Measurements from ENCODE around the gene CNNM2. TPM values are rescaled to one million over a fixed set of nuclear protein-coding genes. Genes with fewer than 3 reads are reported as not detected.

CNNM2 gene
- total RNA-seq = 1 to 10 TPM; 6.6 to 7.4 TPM

DNA sequence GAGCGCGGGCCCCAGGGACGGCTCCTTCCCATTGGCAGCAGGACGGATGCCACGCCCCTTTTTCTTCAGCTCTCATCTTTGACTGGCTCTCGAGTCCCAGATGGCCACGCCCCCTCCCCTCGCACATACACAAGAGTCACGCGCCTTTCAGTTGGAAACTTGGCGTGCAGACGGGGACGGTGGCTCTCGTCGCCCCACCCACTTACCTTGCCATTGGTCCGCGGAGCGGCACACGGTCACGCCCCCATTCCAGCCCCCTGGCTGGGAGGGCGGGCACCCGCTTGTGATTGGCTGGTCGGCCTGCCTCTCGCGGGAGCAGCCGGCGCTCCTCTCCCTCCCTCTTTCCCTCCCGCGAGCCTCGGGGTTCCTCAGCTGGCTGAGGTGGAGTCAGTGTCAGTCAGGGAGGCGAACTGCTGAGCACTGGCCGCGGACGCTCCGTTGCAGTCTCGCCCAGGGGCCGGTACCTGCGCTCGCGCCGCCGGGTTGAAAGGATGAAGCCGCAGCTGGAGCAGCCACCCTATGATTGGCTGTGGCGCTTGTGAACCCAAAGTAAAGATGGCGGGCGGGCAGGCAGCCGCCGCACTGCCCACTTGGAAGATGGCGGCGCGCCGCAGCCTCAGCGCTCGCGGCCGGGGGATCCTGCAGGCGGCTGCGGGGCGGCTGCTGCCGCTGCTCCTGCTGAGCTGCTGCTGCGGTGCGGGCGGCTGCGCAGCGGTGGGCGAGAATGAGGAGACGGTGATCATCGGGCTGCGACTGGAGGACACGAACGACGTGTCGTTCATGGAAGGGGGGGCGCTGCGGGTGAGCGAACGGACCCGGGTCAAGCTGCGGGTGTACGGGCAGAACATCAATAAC lies at the start of gene CNNM2:
Gene CNNM2 (plus strand): TSS at position 333 of the 855 bp plus-strand sequence. CDS start 187 bp downstream, at position 520.
- H3K4me3 Mint-ChIP-seq = peak within 1 kb of the TSS; percentile 92
- peak; percentile 94 for ATAC-seq (replicated peaks)
- H3K9me3 Mint-ChIP-seq = no peaks in the 10 kb centered on the region
- H3K27me3 Mint-ChIP-seq = peaks cover 8% of the 10 kb centered on the region
- no peaks in the 10 kb centered on the region for H3K36me3 Mint-ChIP-seq (ENCODE audit: low read depth)
- peaks cover 29% of the 10 kb centered on the region for H3K4me1 Mint-ChIP-seq
- peak within 1 kb of the TSS; percentile 93 for H3K27ac Mint-ChIP-seq

DNA sequence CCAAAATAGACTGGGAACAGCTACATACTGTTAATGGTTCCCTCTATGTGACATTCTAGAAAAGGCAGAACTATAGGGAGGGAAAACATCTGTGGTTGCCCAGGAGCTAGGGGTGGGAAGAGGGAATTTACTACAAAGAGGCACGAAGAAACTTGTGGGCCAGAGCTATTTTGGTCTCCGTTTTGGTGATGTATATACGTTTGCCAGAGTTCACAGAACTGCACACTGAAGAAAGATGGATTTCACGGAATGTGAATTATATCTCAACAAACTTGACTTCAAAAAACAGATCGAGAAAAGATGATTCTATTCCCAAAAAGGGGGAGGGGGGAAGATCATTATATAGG lies 49.2 kb upstream of the CNNM2 start:
- Mint-ChIP-seq H3K9me3 (no peaks in the 10 kb centered on the region), H3K27ac (no peak overlapping the region), H3K36me3 (ENCODE audit: low read depth) (peaks cover 23% of the 10 kb centered on the region), H3K27me3 (peaks cover 10% of the 10 kb centered on the region), H3K4me1 (peaks cover 6% of the 10 kb centered on the region), H3K4me3 (peak overlapping the region; percentile 55)
- ATAC-seq (replicated peaks) = no peak

GRCh38 chr10:102869258-102870198 lies 48.6 kb upstream of the CNNM2 start, which contains the start of gene AS3MT:
Gene AS3MT (plus strand): TSS chr10:102869470. CDS start chr10:102869593, 123 bp downstream.
- H3K9me3 Mint-ChIP-seq = no peaks in the 10 kb centered on the region
- no peak within 1 kb of the TSS for H3K27ac Mint-ChIP-seq
- ATAC-seq (replicated peaks) = peak; percentile 64
- peaks cover 17% of the 10 kb centered on the region for H3K36me3 Mint-ChIP-seq (ENCODE audit: low read depth)
- peaks cover 10% of the 10 kb centered on the region for H3K27me3 Mint-ChIP-seq
- H3K4me3 Mint-ChIP-seq = peak within 1 kb of the TSS; percentile 55
- peaks cover 6% of the 10 kb centered on the region for H3K4me1 Mint-ChIP-seq

DNA sequence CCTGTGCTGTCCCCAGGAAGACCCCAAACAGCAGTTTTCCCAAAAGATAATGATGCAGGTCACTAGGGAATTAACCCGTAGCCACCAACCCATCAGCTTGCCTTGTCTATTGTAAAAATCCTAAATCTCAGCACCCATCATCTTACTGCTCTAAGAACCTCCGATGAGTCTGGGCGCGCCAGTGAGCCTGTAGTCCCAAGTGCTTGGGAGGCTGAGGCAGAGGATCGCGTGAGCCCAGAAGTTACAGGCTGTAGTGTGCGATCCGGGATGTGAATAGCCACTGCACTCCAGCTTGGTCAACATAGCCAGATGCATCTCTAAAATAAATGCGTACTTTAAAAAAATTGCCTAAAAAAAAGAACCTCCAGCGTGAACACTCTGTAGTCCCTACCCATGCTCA lies 47.9 kb upstream of the CNNM2 start:
- no peak for ATAC-seq (replicated peaks)
- peaks cover 10% of the 10 kb centered on the region for H3K36me3 Mint-ChIP-seq (ENCODE audit: low read depth)
- H3K27ac Mint-ChIP-seq = no peak overlapping the region
- peaks cover 6% of the 10 kb centered on the region for H3K4me1 Mint-ChIP-seq
- H3K4me3 Mint-ChIP-seq = no peak overlapping the region
- H3K9me3 Mint-ChIP-seq = no peaks in the 10 kb centered on the region
- H3K27me3 Mint-ChIP-seq = peaks cover 10% of the 10 kb centered on the region

DNA sequence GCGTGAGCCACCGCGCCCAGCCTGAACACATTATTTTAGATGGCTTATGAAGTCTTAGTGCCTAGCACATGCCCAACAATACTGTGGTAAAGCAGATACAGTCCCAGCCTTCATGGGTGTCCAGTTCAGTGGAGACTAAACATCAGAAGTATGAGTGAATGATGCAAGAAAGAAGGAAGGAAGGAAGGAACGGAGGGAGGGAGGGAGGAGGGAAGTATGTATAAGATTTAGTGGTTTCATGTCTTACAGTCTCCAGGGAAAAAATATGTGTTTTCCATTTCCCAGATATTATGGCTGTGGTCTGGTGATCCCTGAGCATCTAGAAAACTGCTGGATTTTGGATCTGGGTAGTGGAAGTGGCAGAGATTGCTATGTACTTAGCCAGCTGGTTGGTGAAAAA lies 45.9 kb upstream of the CNNM2 start:
- no peak for ATAC-seq (replicated peaks)
- no peaks in the 10 kb centered on the region for H3K36me3 Mint-ChIP-seq (ENCODE audit: low read depth)
- H3K27me3 Mint-ChIP-seq = peaks cover 10% of the 10 kb centered on the region
- H3K4me1 Mint-ChIP-seq = peaks cover 6% of the 10 kb centered on the region
- H3K9me3 Mint-ChIP-seq = no peaks in the 10 kb centered on the region
- H3K4me3 Mint-ChIP-seq = no peak overlapping the region
- no peak overlapping the region for H3K27ac Mint-ChIP-seq

DNA sequence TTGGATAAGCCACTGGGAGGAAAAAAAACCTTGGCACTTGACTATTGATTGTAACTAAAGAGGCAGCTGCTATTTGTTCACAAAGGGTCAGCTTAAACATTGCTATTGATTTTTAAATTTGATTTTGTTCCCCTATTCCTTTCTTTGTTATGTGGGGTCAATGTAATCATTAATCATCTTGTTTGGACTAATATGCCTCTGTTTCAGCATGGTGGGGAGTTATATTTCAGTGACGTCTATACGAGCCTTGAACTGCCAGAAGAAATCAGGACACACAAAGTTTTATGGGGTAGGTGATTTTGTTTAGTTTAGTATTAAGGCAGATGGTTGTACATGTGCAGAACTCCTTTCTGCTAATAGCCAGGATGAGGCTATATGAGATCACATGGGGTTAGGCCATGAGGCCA lies 41.3 kb upstream of the CNNM2 start:
- Mint-ChIP-seq H3K4me1 (no peaks in the 10 kb centered on the region), H3K36me3 (ENCODE audit: low read depth) (no peaks in the 10 kb centered on the region), H3K4me3 (no peak overlapping the region), H3K27me3 (no peaks in the 10 kb centered on the region), H3K9me3 (no peaks in the 10 kb centered on the region), H3K27ac (no peak overlapping the region)
- no peak for ATAC-seq (replicated peaks)

DNA sequence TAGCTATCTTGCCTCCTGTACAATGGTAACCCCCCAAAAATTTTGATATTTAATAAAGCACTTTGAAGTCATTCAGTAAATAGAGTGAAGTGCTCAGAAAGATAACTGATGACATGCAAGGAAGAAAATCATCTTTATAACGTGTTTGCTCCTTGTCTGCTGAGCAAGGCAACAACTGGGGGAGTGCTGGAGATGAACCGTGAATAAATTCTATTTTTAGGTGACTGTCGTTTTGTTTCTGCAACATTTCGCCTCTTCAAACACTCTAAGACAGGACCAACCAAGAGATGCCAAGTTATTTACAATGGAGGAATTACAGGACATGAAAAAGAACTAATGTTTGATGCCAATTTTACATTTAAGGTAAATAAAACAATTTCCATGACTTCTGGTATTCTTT lies 39.5 kb upstream of the CNNM2 start:
- Mint-ChIP-seq H3K4me3 (no peak overlapping the region), H3K4me1 (no peaks in the 10 kb centered on the region), H3K9me3 (no peaks in the 10 kb centered on the region), H3K36me3 (ENCODE audit: low read depth) (no peaks in the 10 kb centered on the region), H3K27me3 (no peaks in the 10 kb centered on the region), H3K27ac (no peak overlapping the region)
- no peak for ATAC-seq (replicated peaks)

- ATAC-seq (replicated peaks) = no peak
- no peak overlapping the region for H3K27ac Mint-ChIP-seq
Measured at GRCh38 chr10:102880256-102880655, 37.8 kb upstream of the CNNM2 start.

GRCh38 chr10:102888048-102888447 lies 30.0 kb upstream of the CNNM2 start:
- Mint-ChIP-seq H3K27ac (no peak overlapping the region), H3K4me3 (no peak overlapping the region), H3K36me3 (ENCODE audit: low read depth) (peaks cover 18% of the 10 kb centered on the region), H3K9me3 (no peaks in the 10 kb centered on the region), H3K27me3 (no peaks in the 10 kb centered on the region), H3K4me1 (no peaks in the 10 kb centered on the region)
- ATAC-seq (replicated peaks) = no peak

More at GRCh38 chr10:102880256-102880655, 37.8 kb upstream of the CNNM2 start:
- H3K4me1 Mint-ChIP-seq = no peaks in the 10 kb centered on the region
- H3K9me3 Mint-ChIP-seq = no peaks in the 10 kb centered on the region
- H3K27me3 Mint-ChIP-seq = no peaks in the 10 kb centered on the region
- no peaks in the 10 kb centered on the region for H3K36me3 Mint-ChIP-seq (ENCODE audit: low read depth)
- no peak overlapping the region for H3K4me3 Mint-ChIP-seq

DNA sequence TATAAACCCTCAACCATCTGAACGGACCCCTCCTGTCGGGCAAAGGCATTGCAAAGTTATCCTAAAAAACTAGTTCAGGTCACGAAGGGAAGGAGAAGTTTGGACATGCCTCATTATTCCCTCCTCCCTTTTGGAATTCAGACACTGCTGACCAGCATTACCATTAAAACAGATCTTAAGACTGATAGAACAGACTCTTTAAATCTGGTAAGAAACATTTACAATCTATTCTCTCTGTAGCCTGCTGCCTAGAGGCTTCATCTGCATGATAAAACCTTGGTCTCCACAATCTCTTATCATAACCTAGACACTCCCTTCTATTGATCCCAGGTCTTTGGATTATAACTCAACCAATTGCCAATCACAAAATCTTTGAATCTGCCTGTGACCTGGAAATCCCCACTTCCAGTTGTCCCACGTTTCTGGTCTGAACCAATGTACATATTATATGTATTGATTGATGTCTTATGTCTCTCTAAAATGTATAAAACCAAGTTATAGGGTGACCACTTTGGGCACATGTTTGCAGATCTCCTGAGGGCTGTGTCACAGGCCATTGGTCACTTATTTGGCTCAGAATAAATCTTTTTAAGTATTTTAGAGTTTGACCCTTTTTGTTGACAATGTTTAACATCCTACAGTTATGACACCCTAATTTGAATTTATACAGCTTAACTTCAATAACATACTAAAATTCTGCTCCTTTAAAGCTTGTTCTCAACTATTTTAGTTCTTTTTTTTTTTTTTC lies 23.5 kb upstream of the CNNM2 start:
- Mint-ChIP-seq H3K4me3 (no peak overlapping the region), H3K9me3 (no peaks in the 10 kb centered on the region), H3K36me3 (ENCODE audit: low read depth) (peaks cover 15% of the 10 kb centered on the region), H3K27ac (no peak overlapping the region), H3K4me1 (no peaks in the 10 kb centered on the region), H3K27me3 (no peaks in the 10 kb centered on the region)
- no peak for ATAC-seq (replicated peaks)

- no peak for ATAC-seq (replicated peaks)
- Mint-ChIP-seq H3K27ac (no peak overlapping the region), H3K27me3 (no peaks in the 10 kb centered on the region), H3K9me3 (no peaks in the 10 kb centered on the region), H3K4me3 (no peak overlapping the region), H3K4me1 (no peaks in the 10 kb centered on the region), H3K36me3 (ENCODE audit: low read depth) (no peaks in the 10 kb centered on the region)
Measured at GRCh38 chr10:102900006-102900405, 18.1 kb upstream of the CNNM2 start.

- Mint-ChIP-seq H3K27me3 (no peaks in the 10 kb centered on the region), H3K4me1 (no peaks in the 10 kb centered on the region), H3K27ac (no peak overlapping the region), H3K9me3 (no peaks in the 10 kb centered on the region), H3K4me3 (no peak overlapping the region), H3K36me3 (ENCODE audit: low read depth) (no peaks in the 10 kb centered on the region)
- no peak for ATAC-seq (replicated peaks)
Measured at GRCh38 chr10:102904346-102904745, 13.7 kb upstream of the CNNM2 start.

DNA sequence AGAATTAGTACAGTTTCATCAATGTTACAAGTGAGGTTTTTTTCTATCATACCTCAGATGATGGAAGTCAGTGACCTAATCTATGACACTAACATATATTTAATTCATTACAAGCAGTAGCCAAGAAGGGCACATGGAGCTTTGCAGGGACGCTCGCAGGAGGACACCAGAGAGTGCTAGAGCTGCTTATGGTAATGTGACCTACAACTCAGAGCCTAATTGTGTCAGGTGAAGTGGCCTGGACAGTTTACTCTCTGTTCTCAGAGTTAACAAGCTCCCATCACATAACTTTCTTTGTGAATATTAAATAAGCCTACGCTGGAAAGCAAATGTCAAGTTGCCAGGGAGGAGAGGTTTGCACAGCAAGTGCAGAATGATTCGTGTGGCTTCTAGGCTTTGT lies 11.6 kb upstream of the CNNM2 start:
- no peak overlapping the region for H3K27ac Mint-ChIP-seq
- no peaks in the 10 kb centered on the region for H3K4me1 Mint-ChIP-seq
- no peak overlapping the region for H3K4me3 Mint-ChIP-seq
- H3K9me3 Mint-ChIP-seq = no peaks in the 10 kb centered on the region
- ATAC-seq (replicated peaks) = no peak
- no peaks in the 10 kb centered on the region for H3K36me3 Mint-ChIP-seq (ENCODE audit: low read depth)
- no peaks in the 10 kb centered on the region for H3K27me3 Mint-ChIP-seq

DNA sequence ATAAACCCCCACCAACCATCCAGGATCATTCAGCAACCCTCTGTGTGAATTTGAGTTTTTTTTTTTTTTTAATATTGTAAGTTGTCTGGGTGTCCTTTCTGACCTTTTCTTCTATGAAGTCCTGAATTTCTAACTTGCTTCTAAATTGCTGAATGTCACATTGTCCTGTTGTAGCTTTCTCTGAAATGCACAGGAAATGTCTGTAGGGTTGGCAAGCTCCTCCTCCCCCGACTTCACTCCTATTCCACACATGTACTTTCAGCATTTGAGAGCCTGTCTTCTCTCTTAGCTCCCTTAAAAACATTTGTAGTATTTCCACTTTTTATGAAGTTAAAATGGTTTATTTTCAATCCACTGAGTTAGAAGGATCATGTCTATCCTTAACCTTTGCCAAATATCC lies 3.3 kb upstream of the CNNM2 start:
- Mint-ChIP-seq H3K36me3 (ENCODE audit: low read depth) (no peaks in the 10 kb centered on the region), H3K27ac (no peak overlapping the region), H3K27me3 (peaks cover 11% of the 10 kb centered on the region), H3K4me1 (peaks cover 10% of the 10 kb centered on the region), H3K9me3 (no peaks in the 10 kb centered on the region), H3K4me3 (no peak overlapping the region)
- no peak for ATAC-seq (replicated peaks)

Data from activated T-helper 17 cell treated with anti-CD3 and anti-CD28 coated beads, Interleukin-2, amount 50 U/mL, for 72 hours (primary cell).